22Rv1 (cell line): ENCODE data around the gene SERAC1.

ENCODE experiments used
- H3K27ac ChIP-seq: fragments of 450-650 bp; 2 replicates; pipeline ENCODE4 v1.5.1; 2017
- ZFX ChIP-seq: fragments of 450-650 bp; IDR thresholded peaks from 2 replicates; pipeline ENCODE4 v1.6.1; 2017; ENCODE audit warnings: antibody characterized with exemption, borderline replicate concordance
- TF ChIP-seq, protein P1 (sequence below): fragments of 450-650 bp; IDR thresholded peaks from 2 replicates; pipeline ENCODE4 v1.5.1; 2017; ENCODE audit warnings: mild to moderate bottlenecking

The SERAC1 gene

GRCh38 chr6:158061361-158061708, 106.7 kb downstream of the SERAC1 start:
- TF ChIP-seq ZFX, result no peak
- TF ChIP-seq, protein P1, sequence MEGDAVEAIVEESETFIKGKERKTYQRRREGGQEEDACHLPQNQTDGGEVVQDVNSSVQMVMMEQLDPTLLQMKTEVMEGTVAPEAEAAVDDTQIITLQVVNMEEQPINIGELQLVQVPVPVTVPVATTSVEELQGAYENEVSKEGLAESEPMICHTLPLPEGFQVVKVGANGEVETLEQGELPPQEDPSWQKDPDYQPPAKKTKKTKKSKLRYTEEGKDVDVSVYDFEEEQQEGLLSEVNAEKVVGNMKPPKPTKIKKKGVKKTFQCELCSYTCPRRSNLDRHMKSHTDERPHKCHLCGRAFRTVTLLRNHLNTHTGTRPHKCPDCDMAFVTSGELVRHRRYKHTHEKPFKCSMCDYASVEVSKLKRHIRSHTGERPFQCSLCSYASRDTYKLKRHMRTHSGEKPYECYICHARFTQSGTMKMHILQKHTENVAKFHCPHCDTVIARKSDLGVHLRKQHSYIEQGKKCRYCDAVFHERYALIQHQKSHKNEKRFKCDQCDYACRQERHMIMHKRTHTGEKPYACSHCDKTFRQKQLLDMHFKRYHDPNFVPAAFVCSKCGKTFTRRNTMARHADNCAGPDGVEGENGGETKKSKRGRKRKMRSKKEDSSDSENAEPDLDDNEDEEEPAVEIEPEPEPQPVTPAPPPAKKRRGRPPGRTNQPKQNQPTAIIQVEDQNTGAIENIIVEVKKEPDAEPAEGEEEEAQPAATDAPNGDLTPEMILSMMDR, result no peak
- peak overlapping the region; percentile 91 for H3K27ac ChIP-seq

- H3K27ac ChIP-seq, result peak overlapping the region; percentile 91
- TF ChIP-seq, protein P1, result no peak
- no peak for TF ChIP-seq ZFX
These were observed 107.4 kb downstream of the SERAC1 start for GRCh38 chr6:158060455-158061360.
